Thoracic aorta (tissue), 2 donors: ENCODE measurements around the gene ELF4. TPM values are rescaled to one million over a fixed set of nuclear protein-coding genes. Genes with fewer than 3 reads are reported as not detected.

ENCODE experiments used
- ATAC-seq: fragments of 150-250 bp; one replicate; pipeline ENCODE4 v1.8.0; 2017; ENCODE audit warnings: low read depth; ENCODE audit not compliant: insufficient number of reproducible peaks, low FRiP score
- DNase-seq: peaks from one replicate; pipeline ENCODE4 v3.0.0-alpha.2; 2020; ENCODE audit warnings: low spot score
- H3K27ac ChIP-seq, 2 donors: fragments of 200-600 bp; sonication (generic); 1 replicate in 1 of 2; 2 replicates in 1 of 2; pipeline ENCODE4 v1.5.1; 2016; ENCODE audit warnings: mild to moderate bottlenecking in 2 of 2, moderate library complexity in 2 of 2
- H3K27me3 ChIP-seq: fragments of 200-600 bp; sonication (generic); replicated peaks from 2 replicates; pipeline ENCODE4 v1.6.0; 2016; ENCODE audit warnings: mild to moderate bottlenecking; ENCODE audit not compliant: insufficient read depth
- H3K36me3 ChIP-seq: fragments of 200-600 bp; sonication (generic); one replicate; pipeline ENCODE4 v1.5.1; 2016
- H3K4me1 ChIP-seq, 2 donors: fragments of 200-600 bp; sonication (generic); 1 replicate in 1 of 2; 2 replicates in 1 of 2; pipeline versions ENCODE4 v1.5.1 to v1.6.0; 2016; ENCODE audit warnings: low read depth in 2 of 2, mild to moderate bottlenecking in 1 of 2; ENCODE audit not compliant: control insufficient read depth in 1 of 2
- H3K4me3 ChIP-seq: fragments of 200-600 bp; sonication (generic); 2 replicates; pipeline ENCODE4 v1.5.1; 2016; ENCODE audit warnings: mild to moderate bottlenecking
- H3K9me3 ChIP-seq: fragments of 200-600 bp; sonication (generic); 2 replicates; pipeline ENCODE4 v1.5.1; 2016
- CTCF ChIP-seq: fragments of 200-600 bp; sonication (generic); IDR thresholded peaks from one replicate; pipeline ENCODE4 v1.5.1; 2019; ENCODE audit warnings: antibody characterized with exemption
- total RNA-seq, 2 donors: library from RNA; depleted of rRNA; stranded (reverse); fragments of >200 nt; gene quantifications; one replicate each; pipeline versions ENCODE4 v1.1.0 to v1.2.3, GENCODE V29; 2016

The ELF4 gene
- total RNA-seq, 2 donors from 2014 or later, result 11.1 to 16.9 TPM

DNA sequence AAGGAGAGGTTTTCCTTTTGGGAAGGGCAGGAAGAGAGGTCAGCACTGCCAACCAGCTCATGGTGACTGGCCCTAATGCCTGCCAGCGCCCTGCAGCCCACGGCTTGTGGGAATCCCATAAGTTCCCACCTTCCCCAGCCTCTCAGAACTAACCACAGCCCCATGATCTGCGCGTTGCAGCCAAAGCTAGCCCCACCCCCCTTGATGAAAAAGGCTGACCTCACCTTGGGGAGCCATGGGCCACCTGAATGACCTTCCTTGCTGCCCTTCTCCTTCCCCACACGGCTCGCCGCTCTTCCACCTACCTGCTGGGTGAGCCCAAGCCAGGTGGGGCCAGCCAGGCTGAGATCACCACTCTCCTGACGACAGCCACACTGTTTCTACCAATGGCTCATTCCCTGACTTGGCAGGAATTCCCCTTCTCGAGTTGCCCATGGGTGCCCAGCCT, 3.9 kb upstream of the ELF4 start:
- DNase-seq, result no peak
- Histone ChIP-seq H3K27ac (no peak overlapping the region), H3K36me3 (no peaks in the 10 kb centered on the region), H3K4me3 (no peak overlapping the region), H3K4me1 (peaks cover 0 to 8% of the 10 kb centered on the region in 2 donors), H3K27me3 (no peaks in the 10 kb centered on the region), H3K9me3 (no peaks in the 10 kb centered on the region)
- no peak for ATAC-seq
- no peak for TF ChIP-seq CTCF

DNA sequence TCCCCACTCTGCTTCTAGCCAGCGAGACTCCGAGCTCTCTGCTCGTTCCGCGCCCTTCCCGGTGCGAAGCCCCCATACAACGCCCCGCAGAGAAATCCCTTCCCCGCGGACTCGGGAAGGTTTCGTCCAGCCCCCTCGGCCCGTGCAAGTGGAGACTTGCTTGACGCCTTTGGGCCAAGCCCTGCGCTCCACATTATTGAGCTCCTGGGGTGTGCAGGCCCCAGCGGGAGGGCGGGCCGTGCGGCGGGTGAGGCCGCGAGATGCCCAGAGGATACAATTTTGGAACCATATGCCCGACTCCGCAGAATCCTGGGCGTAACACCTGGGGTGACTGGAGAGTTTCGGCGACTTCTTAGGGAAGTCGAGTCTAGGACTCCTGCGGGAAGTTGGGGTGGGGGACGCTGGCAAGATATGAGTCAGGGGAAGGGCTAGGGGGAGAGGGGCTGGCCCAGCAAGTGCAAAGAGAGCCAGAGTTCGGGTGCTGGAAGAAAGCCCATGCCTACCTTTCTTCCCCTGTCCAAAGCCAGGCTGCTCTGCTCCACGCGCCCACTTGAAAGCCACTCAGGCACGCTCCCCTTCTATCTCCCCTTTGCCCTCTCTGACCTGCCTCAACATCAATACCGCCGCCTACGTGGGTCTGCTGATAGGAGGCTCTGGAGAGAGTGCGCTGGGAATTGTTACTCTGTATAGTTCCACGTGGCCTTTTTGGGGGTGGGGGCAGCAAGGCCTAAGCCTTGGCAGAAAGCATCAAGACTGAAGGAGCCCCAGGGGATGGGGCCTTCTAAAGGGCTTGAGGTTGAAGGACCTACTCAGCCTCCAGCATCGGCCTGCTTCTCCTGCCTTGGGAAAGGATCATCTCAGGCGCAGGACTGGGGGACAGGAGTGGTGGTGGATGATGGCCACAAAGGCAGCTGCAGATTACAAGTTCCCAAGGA, 1.2 kb upstream of the ELF4 start:
- peaks cover 0 to 18% of the 10 kb centered on the region in 2 donors for H3K4me1 ChIP-seq
- no peaks in the 10 kb centered on the region for H3K9me3 ChIP-seq
- DNase-seq (no peak), ATAC-seq (no peak)
- peak overlapping the region; percentile 87 for H3K4me3 ChIP-seq
- no peaks in the 10 kb centered on the region for H3K27me3 ChIP-seq
- peak overlapping the region in 1 of 2 donors; percentile 38 for H3K27ac ChIP-seq
- no peak for TF ChIP-seq CTCF
- no peaks in the 10 kb centered on the region for H3K36me3 ChIP-seq

- no peaks in the 10 kb centered on the region for H3K36me3 ChIP-seq
- DNase-seq, result no peak
- no peak for ATAC-seq
Measured at GRCh38 chrX:130109429-130110378, 593 bp downstream of the ELF4 start.

GRCh38 chrX:130108647-130109428, 1.5 kb downstream of the ELF4 start:
- peaks cover 0 to 27% of the 10 kb centered on the region in 2 donors for H3K4me1 ChIP-seq
- DNase-seq, result no peak
- peak overlapping the region; percentile 87 for H3K4me3 ChIP-seq
- no peak for TF ChIP-seq CTCF
- no peaks in the 10 kb centered on the region for H3K27me3 ChIP-seq
- ATAC-seq, result no peak
- no peaks in the 10 kb centered on the region for H3K36me3 ChIP-seq
- no peaks in the 10 kb centered on the region for H3K9me3 ChIP-seq
- peak overlapping the region; percentile 88 for H3K27ac ChIP-seq

More at GRCh38 chrX:130109429-130110378, 593 bp downstream of the ELF4 start:
- H3K27ac ChIP-seq, result peak overlapping the region; percentile 88
- H3K4me1 ChIP-seq, result peaks cover 0 to 27% of the 10 kb centered on the region in 2 donors
- H3K27me3 ChIP-seq, result no peaks in the 10 kb centered on the region
- TF ChIP-seq CTCF, result no peak
- H3K4me3 ChIP-seq, result peak overlapping the region; percentile 87
- H3K9me3 ChIP-seq, result no peaks in the 10 kb centered on the region
